Liver (tissue), 9 donors: Measurements from ENCODE around the gene UCKL1. TPM values are rescaled to one million over a fixed set of nuclear protein-coding genes. Genes with fewer than 3 reads are reported as not detected.
"Not testable (repeated sequence)": the region's sequence is repeated elsewhere in the genome, so short reads cannot be mapped to it uniquely, and the experiment has no call there.

Experiments
- DNase-seq: peaks from one replicate; pipeline ENCODE4 v3.0.0-alpha.2; 2017; ENCODE audit warnings: low spot score
- H3K27ac ChIP-seq, 2 donors: one replicate each; pipeline ENCODE4 v1.7.0; 2013; ENCODE audit warnings: inconsistent platforms in 2 of 2, low read length in 2 of 2, control low read depth in 1 of 2, low read depth in 1 of 2, mild to moderate bottlenecking in 1 of 2
- H3K27me3 ChIP-seq, 4 donors: one replicate each; pipeline versions ENCODE4 v1.6.1 to v1.7.0; 2013; ENCODE audit warnings: low read length in 3 of 4, inconsistent platforms in 1 of 4, mild to moderate bottlenecking in 1 of 4, moderate library complexity in 1 of 4; ENCODE audit not compliant: control insufficient read depth in 4 of 4, insufficient read depth in 4 of 4
- H3K36me3 ChIP-seq, 4 donors: one replicate each; pipeline versions ENCODE4 v1.6.1 to v1.7.0; 2013; ENCODE audit warnings: low read length in 3 of 4, mild to moderate bottlenecking in 3 of 4, low read depth in 1 of 4, moderate library complexity in 1 of 4; ENCODE audit not compliant: control insufficient read depth in 4 of 4, insufficient read depth in 3 of 4
- H3K4me1 ChIP-seq, 4 donors: one replicate each; pipeline versions ENCODE4 v1.6.1 to v1.7.0; 2013; ENCODE audit warnings: low read length in 3 of 4, mild to moderate bottlenecking in 3 of 4, moderate library complexity in 1 of 4; ENCODE audit not compliant: control insufficient read depth in 4 of 4, insufficient read depth in 4 of 4
- H3K4me3 ChIP-seq, 3 donors: one replicate each; pipeline versions ENCODE4 v1.6.1 to v1.7.0; 2013; ENCODE audit warnings: low read length in 3 of 3, control low read depth in 1 of 3, low read depth in 1 of 3, mild to moderate bottlenecking in 1 of 3
- H3K9ac ChIP-seq, 2 donors: one replicate each; pipeline ENCODE4 v1.7.0; 2013; ENCODE audit warnings: low read length in 2 of 2, mild to moderate bottlenecking in 2 of 2, moderate library complexity in 2 of 2, control low read depth in 1 of 2, low read depth in 1 of 2
- H3K9me3 ChIP-seq, 4 donors: one replicate each; pipeline versions ENCODE4 v1.6.1 to v1.7.0; 2013; ENCODE audit warnings: low read length in 3 of 4; ENCODE audit not compliant: control insufficient read depth in 4 of 4
- CTCF ChIP-seq: fragments of 150-350 bp; IDR thresholded peaks from 2 replicates; pipeline ENCODE4 v1.5.1; 2017; ENCODE audit warnings: improper control_type of control experiment, low read depth, low read length; ENCODE audit not compliant: missing input control
- EGR1 ChIP-seq, 2 donors: IDR thresholded peaks; 2 replicates each; pipeline ENCODE4 v1.6.1; 2016 to 2018; ENCODE audit warnings: antibody characterized with exemption in 2 of 2, low read depth in 2 of 2
- GABPA ChIP-seq, 2 donors: IDR thresholded peaks in 1 of 2; conservative IDR thresholded peaks in 1 of 2; 2 replicates each; pipeline ENCODE4 v1.6.1; 2016; ENCODE audit warnings: antibody characterized with exemption in 2 of 2, mild to moderate bottlenecking in 1 of 2, moderate library complexity in 1 of 2
- HNF4G ChIP-seq: IDR thresholded peaks from 2 replicates; pipeline ENCODE4 v1.6.1; 2016; ENCODE audit warnings: antibody characterized with exemption
- NR2F2 ChIP-seq: IDR thresholded peaks from 2 replicates; pipeline ENCODE4 v1.6.1; 2016; ENCODE audit warnings: antibody characterized with exemption
- RXRA ChIP-seq, 2 donors: IDR thresholded peaks; 2 replicates each; pipeline ENCODE4 v1.6.1; 2017 to 2018; ENCODE audit warnings: antibody characterized with exemption in 2 of 2, mild to moderate bottlenecking in 1 of 2
- SP1 ChIP-seq: IDR thresholded peaks from 2 replicates; pipeline ENCODE4 v1.6.1; 2018; ENCODE audit warnings: antibody characterized with exemption, mild to moderate bottlenecking
- TAF1 ChIP-seq: conservative IDR thresholded peaks from 2 replicates; pipeline ENCODE4 v1.6.1; 2016; ENCODE audit warnings: antibody characterized with exemption, mild to moderate bottlenecking
- ZBTB33 ChIP-seq: IDR thresholded peaks from 2 replicates; pipeline ENCODE4 v1.6.1; 2016; ENCODE audit warnings: antibody characterized with exemption
- WGBS: extraction: QIAGEN DNeasy Blood & Tissue Kit; methylation state at CpG from one replicate; pipeline ENCODE4 v1.1.7; 2013; 5-methylcytosine and 5-hydroxymethylcytosine counted together
- polyA plus RNA-seq, 2 donors: library from polyadenylated mRNA; stranded (reverse) in 1 of 2; unstranded in 1 of 2; fragments of 200-250 nt in 1 of 2; fragments of >200 nt in 1 of 2; fragmentation: Nextera tagmentation in 1 of 2; extraction: Ambion mirVana in 1 of 2; gene quantifications; one replicate each; pipeline versions ENCODE4 v1.2.1 to v1.2.3, GENCODE V29; 2013 to 2015
- total RNA-seq, 2 donors: library from RNA; depleted of rRNA; stranded (reverse); fragments of >200 nt; gene quantifications; one replicate each; pipeline ENCODE4 v1.2.3, GENCODE V29; 2014
- TF ChIP-seq, protein P1 (sequence below): IDR thresholded peaks from 2 replicates; pipeline ENCODE4 v1.6.1; 2016; ENCODE audit warnings: antibody characterized with exemption
- TF ChIP-seq, protein P2 (sequence below): IDR thresholded peaks from 2 replicates; pipeline ENCODE4 v1.6.1; 2016; ENCODE audit warnings: antibody characterized with exemption
- donor health status: healthy.
- donor health status: healthy.
- donor health status: healthy.
- donor health status: healthy.
- donor health status: healthy.

The UCKL1 gene
- total and polyA plus RNA-seq, 4 donors: 16.4 to 20.4 (median 18.3) TPM

DNA sequence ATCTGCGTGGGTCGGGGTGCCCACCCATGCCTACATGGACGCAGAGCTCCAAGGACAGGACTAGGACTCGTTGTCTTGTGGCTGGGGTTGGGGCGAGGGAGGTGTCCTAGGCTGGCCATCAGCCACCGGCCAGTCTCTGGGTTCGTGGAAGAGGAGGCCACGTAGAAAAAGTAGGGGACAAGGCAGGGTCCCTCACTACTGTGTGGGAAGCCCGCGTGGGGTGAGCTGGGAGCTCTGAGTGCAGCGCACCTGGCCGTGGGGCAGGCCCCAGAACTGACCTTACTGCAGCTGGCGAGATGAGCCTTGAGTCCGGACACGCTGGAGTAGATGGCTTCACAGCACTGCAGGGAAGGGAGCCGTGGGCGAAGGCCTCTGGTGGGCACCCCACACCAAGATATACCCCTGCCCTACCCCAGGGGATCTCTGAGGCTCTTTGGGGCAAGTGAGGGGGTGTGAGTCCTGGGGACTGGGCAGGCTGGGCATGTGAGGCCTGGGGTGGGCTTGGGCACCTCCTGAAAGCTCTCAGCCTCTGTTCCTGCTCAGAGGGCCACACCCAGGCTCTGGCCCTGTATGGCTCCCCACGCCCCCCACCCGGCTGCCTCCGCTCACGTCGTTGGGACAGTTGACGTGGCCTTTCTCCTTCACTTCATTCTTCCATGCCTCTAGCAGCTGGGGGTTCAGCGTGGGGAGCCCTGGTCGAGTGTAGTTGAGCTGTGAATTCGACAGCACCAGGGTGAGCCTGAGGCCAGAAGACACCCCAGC is 5.6 kb upstream of the UCKL1 start (continued):
- no peak for TF ChIP-seq EGR1 (IDR thresholded peaks at IDR 0.05; ENCODE audit: low read depth in 2 of 2)
- TF ChIP-seq HNF4G: no peak
- TF ChIP-seq TAF1: no peak
- no peak for TF ChIP-seq NR2F2
- TF ChIP-seq CTCF: no peak

DNA sequence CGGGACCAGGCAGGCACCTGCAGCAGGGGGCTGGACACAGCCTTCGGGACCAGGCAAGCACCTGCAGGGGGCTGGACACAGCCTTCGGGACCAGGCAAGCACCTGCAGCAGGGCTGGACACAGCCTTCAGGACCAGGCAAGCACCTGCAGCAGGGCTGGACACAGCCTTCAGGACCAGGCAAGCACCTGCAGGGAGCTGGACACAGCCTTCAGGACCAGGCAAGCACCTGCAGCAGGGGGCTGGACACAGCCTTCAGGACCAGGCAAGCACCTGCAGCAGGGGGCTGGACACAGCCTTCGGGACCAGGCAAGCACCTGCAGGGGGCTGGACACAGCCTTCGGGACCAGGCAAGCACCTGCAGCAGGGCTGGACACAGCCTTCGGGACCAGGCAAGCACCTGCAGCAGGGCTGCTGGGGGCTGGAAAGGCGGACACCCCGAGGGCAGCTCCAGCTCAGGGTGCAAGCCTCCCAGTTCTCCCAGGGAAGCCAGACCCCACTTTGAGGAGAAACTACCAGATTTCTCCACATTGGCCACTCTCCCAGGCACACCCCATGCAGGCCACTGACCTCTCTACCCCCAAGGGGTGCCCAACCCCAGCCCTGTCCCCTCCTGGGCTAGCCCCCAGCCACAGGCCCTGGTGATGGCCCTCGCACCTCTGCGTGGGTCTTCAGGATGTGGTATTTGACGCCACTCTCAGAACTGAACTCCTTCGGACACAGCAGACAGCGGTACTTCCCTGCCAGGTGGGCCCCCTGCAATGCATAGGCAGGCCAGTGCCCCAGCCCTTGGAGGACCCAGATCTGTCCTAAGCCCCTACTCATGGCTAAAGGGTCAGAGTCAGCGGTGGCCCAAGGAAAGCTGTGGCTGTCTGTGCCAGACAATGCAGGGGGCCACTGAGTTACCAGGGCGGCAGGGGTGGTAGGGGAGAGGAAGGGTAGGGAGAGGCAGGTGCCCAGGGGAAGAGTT is 4.7 kb upstream of the UCKL1 start:
- not testable (repeated sequence) for H3K4me3 ChIP-seq, H3K27me3 ChIP-seq, H3K27ac ChIP-seq, H3K9ac ChIP-seq, DNase-seq, H3K9me3 ChIP-seq
- Histone ChIP-seq H3K4me1 (peaks cover 9 to 22% (median 14%) of the 10 kb centered on the region in 4 donors), H3K36me3 (peaks cover 5 to 43% (median 16%) of the 10 kb centered on the region in 4 donors)
- 95% methylated on average over 15 of the region's 15 CpGs for WGBS

DNA sequence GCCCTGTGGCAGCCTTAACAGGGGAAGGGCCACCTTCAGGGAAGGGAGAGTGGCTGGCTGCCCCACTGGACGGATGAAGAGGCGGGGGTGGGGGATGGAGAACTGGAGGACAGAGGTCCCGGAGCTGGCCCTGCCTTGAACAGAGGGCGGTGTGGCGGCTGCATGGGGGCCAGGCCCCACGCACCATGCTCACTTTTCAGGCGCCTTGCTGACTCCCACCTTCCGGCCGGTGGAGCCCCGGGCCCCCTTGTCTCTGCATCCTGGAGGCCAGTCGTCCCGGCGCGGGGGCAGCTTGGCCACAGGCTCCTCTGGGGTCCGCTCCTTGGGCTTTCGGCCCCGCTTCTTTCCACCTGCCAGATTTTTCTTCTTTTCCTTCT is 3.5 kb upstream of the UCKL1 start:
- Histone ChIP-seq H3K9ac (no peak overlapping the region), H3K4me3 (no peak overlapping the region), H3K9me3 (no peaks in the 10 kb centered on the region), H3K27me3 (no peaks in the 10 kb centered on the region), H3K27ac (no peak overlapping the region), H3K36me3 (peaks cover 5 to 43% (median 16%) of the 10 kb centered on the region in 4 donors), H3K4me1 (peaks cover 9 to 32% (median 21%) of the 10 kb centered on the region in 4 donors)
- TF ChIP-seq, protein P1, sequence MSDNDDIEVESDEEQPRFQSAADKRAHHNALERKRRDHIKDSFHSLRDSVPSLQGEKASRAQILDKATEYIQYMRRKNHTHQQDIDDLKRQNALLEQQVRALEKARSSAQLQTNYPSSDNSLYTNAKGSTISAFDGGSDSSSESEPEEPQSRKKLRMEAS: no peak
- no peak for TF ChIP-seq ZBTB33
- TF ChIP-seq SP1: no peak
- TF ChIP-seq HNF4G: no peak
- TF ChIP-seq, protein P2, sequence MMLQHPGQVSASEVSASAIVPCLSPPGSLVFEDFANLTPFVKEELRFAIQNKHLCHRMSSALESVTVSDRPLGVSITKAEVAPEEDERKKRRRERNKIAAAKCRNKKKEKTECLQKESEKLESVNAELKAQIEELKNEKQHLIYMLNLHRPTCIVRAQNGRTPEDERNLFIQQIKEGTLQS: no peak
- TF ChIP-seq RXRA (IDR thresholded peaks at IDR 0.05): no peak
- TF ChIP-seq GABPA (IDR thresholded peaks at IDR 0.05 in 1 of 2, conservative IDR thresholded peaks at IDR 0.05 in 1 of 2): no peak
- WGBS: 94% methylated on average over 17 of the region's 17 CpGs
- DNase-seq: no peak
